Activated CD8-positive, alpha-beta memory T cell treated with anti-CD3 and anti-CD28 coated beads, Interleukin-2, amount 50 U/mL, for 1 hour (primary cell): ENCODE results near the gene EDC4.
"Not testable (repeated sequence)": the region's sequence is repeated elsewhere in the genome, so short reads cannot be mapped to it uniquely, and the experiment has no call there.

Source experiments
- DNase-seq: peaks from one replicate; pipeline ENCODE4 v3.0.0-alpha.2; 2020; ENCODE audit errors: extremely low read depth

The EDC4 gene

GRCh38 chr16:67853670-67854069, 19.2 kb upstream of the EDC4 start:
- DNase-seq, result no peak

DNA sequence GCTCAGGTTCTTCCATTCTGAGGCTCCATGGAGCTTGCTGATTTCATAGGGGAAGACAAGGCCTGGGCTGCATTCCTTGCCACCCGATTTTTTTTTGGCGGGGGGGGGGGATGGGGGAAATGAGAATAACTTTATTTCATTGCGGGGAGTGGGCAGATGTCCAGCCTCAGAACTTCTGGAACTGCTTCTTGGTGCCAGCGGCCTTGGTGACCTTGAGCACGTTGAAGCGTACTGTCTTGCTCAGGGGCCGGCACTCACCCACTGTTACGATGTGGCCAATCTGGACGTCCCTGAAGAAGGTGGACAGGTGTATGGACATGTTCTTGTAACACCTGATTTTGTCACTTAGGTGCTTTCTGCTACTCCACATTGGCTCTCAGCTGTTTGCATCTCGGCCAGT, 17.1 kb upstream of the EDC4 start:
- no peak for DNase-seq

DNA sequence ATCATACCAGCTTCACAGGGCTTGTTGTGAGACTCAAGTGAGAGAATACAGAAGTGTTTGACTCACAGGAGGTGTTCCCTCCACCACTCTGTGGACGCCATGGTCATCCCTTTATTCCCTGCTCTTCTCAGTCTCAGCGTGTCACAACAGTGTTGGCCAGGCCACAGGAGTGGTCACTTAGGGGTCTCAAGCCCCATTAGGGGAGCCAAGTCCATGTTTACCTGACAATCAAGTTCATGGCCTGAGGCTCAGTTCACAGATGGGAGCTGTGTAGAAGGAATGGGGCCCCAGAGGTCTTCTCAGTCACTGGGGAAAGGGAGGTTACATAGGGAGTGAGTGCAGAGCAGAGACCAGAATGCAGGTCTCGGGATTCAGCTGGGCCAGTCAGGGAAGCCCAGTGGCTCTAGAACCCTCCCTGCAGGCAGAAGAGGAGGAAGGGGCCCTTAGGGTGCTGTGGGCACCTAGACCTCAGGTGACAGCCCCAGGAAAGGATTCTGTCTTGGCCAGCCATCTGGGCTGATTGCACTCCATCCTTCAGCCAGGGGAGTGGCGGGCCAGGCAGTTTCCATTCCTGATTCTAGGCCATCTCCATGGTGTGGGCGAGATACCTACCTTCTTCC, 15.8 kb upstream of the EDC4 start:
- DNase-seq, result no peak

GRCh38 chr16:67857547-67858233, 15.2 kb upstream of the EDC4 start:
- DNase-seq, result no peak

GRCh38 chr16:67858500-67858899, 14.4 kb upstream of the EDC4 start:
- DNase-seq, result no peak

DNA sequence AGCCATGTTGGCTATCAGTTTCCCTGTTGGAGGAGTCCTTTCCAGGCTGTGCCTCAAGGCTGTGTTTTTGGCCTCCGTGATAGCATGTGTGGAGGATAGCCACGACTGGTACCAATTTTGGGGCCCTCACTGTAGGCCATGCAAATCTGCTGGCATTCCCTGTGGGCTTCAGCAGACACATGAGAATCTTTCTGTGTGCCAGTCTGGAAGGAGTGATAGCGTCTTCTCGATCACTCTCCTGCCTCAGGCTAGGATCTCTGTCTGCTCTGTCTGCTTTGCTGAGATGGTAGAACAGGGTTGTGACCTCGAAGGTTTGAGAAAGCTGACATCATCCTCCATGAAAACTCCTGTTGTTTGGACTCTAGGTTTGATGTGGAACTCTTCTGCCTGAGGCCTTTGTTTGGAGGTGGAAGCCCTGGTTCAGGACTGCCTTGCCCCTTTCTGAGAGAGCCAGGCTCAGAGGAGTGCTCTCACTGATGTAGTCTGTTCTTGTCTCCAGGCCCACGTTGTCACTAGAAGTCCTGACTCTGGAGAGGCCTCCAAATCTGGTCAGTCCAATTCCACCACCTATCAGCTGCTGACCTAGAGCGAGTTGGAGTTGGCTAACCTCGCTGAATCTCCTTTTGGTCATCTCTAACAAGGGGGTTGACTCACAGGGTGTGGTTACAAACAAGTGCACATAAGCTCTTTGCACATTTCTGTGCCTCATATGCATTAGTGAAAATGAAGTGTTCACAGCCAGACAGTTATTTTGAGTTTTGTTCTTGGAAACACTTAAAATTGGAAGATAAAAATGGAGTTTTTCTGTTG, 12.1 kb upstream of the EDC4 start:
- no peak for DNase-seq

- no peak for DNase-seq
Measured at GRCh38 chr16:67861877-67862276, 11.0 kb upstream of the EDC4 start.

- DNase-seq, result no peak
Measured at GRCh38 chr16:67862623-67863583, 9.9 kb upstream of the EDC4 start.

DNA sequence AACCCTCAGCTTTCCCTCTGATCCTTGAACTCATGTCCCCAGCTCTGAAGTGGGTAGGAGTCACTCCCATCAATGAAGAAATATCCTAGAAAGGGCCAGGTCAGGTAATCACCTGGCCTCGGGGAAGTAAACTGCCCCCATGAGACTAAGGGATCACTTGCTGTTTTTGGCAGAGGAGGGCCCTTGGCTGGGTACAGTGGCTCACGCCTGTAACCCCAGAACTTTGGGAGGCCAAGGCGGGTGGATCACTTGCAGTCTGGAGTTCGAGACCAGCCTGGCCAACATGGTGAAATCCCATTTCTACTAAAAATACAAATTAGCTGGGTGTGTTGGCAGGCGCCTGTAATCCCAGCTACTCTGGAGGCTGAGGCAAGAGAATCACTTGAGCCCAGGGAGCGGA, 8.8 kb upstream of the EDC4 start:
- DNase-seq, result not testable (repeated sequence)

GRCh38 chr16:67864594-67864993, 8.3 kb upstream of the EDC4 start:
- no peak for DNase-seq

GRCh38 chr16:67865318-67865717, 7.5 kb upstream of the EDC4 start:
- no peak for DNase-seq

- DNase-seq, result no peak
Measured at GRCh38 chr16:67868290-67868689, 4.6 kb upstream of the EDC4 start.

- DNase-seq, result no peak
Measured at GRCh38 chr16:67869653-67870052, 3.2 kb upstream of the EDC4 start.

DNA sequence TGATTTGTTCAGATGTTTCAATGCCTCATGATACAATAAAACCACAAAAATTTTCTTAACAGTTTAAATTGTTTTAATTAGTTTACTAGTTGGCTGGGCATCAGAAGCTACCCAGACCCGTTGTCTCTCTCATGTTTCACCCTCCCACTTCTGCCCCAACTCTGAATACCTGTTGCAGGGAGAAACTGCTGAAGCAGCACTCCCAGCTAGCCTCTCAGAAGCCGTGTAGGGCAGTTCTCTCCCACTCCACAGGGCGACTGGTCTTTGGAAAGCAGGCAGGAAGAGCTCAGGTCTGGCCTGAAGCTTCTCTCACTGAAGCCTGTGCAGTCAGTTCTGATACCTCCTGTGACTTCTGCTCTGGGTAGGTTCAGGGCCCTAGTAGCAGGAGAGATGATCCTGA, 1.6 kb upstream of the EDC4 start:
- no peak for DNase-seq

DNA sequence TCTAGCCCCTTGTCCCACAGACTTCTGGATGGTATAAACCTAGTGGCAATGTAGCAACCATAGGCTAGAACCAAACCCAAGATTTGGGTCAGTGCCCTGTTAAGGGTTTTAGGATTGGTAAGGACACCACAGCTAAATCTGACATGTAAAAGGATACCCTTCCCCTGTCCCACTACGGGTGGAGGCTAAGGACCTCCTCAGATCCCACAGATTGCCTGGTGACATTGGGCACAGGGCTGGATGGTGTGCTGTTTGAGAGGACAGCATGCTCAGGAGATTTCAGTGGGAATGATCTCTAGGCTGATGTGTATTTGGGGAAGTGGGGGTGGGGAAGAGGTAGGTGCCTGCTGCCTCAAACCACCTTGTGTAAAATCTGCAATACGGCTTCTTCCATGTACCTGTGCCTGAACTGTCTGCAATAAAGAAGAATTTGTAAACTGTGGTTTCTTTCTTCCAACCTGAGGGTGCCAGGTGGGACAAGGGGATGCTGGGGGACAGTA, 671 bp upstream of the EDC4 start:
- no peak for DNase-seq

DNA sequence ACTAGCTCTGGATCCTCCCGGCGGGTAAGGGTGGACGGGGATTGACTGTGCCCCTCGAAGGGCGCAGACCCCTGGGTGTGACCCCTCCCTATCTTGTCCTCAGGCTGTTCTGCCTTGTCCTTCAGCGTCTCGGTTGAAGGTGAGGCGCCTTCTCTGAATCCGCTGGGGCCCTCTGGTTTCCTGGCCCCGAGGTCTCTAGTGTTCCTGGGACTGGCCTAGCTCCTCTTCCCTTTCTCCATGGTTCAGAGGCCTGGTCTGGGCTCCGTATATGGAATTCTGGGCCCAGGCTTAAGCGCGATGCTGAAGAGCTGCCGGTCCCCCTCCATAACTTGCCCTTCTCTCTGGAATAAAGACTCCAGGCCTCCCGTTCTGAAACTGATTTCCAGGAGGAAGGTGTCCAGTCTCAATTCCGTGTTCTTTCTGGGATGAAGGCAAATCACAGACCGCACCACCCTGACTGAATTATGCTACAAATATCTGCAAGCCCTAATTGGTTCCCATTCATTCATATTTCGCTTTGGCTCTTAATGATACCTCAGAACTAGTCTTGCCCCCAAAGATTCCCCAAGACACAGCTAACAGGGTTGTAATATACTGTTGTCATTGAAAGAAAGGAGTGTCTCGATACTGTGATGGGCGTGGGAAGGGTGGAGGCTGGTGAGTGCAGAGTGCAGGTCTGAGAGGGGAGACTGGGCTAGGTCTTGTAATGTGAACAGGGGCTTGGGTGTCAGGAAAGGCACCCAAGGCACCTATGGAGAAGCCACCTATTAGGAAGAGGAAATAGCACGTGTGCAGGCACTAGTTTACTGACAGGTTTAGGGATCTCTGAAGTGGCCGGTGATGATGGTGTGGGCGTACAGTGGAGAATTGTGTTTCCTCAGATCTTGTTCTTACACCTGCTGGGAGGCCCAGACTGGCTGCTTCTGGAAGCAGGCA, 851 bp downstream of the EDC4 start:
- DNase-seq, result no peak

GRCh38 chr16:67874372-67874771, 1.5 kb downstream of the EDC4 start:
- no peak for DNase-seq

- DNase-seq, result no peak
Measured at GRCh38 chr16:67877064-67877463, 4.2 kb downstream of the EDC4 start.

DNA sequence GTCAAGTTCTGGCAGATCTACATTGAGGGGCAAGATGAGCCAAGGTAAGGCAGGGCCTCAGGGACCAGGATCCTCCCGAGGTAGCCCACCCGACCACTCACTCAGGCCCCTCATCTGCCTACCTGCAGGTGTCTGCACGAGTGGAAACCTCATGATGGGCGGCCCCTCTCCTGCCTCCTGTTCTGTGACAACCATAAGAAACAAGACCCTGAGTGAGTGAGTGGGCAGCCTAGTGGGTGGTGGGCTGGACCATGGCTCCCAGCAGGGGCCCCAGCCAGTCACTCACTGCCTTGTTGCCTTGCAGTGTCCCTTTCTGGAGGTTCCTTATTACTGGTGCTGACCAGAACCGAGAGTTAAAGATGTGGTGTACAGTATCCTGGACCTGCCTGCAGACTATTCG, 5.4 kb downstream of the EDC4 start:
- DNase-seq, result no peak

GRCh38 chr16:67878846-67879245, 6.0 kb downstream of the EDC4 start:
- DNase-seq, result no peak

DNA sequence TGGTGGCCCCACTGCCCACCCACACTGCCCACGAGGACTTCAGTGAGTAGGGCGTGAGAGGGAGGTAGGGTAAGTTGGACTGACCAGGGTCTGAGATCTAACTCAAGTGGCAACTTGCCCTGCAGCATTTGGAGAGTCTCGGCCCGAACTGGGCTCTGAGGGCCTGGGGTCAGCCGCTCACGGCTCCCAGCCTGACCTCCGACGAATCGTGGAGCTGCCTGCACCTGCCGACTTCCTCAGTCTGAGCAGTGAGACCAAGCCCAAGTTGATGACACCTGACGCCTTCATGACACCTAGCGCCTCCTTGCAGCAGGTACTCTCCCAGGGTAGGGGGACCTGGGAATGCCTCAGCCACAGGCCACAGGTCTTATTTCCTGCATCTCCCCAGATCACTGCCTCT, 6.6 kb downstream of the EDC4 start:
- no peak for DNase-seq
